GM12865 (cell line): ENCODE results near the gene ENTPD6.

Experiments used
- DNase-seq: peaks from one replicate; pipeline ENCODE4 v3.0.0; 2010; ENCODE audit warnings: low read depth
- H3K4me3 ChIP-seq: 2 replicates; pipeline ENCODE4 v1.5.1; 2011; ENCODE audit warnings: mild to moderate bottlenecking, low read depth, low read length, control low read depth
- TF ChIP-seq, protein P1 (sequence below): IDR thresholded peaks from 2 replicates; pipeline ENCODE4 v1.5.1; 2011; ENCODE audit warnings: low read length, control low read depth, low read depth, inconsistent platforms; ENCODE audit not compliant: insufficient read depth; ENCODE audit errors: missing control alignments

Gene ENTPD6

DNA sequence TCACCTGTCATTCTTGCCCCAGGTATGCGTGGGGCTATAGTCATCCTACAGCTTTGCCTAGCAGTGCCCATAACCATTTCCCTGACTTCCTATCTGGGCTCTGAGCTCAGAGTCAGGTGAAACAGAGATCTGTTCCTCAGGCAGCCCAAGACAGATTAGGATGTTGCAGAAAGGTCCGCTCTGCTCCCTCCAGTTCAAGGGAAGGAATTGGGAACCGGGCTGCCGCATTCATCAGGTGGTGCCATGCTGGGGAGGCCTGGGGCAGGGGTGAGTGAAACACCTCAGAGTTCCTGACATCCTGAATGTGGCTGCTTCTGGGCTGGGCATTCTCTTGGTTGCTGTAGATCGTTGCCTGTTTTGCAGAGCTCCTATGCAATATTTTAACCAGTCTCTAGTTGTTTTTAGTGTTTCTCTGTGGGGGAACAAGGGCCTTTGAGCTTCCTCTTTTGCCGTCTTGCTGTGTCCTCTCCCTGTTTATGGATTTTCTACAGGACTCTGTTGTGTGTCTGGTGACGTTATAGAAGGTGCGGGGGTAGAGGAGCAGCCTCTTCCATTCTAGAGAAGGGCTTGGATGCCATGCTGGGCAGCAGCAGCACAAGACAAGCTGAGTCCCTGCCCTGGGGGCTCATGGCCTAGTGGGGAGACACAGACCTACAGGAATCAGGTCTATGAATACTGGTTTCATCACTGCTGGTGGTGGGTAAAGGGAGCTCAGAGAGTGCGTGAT lies 9.2 kb downstream of the ENTPD6 start:
- DNase-seq, result no peak
- H3K4me3 ChIP-seq, result no peak overlapping the region
- TF ChIP-seq, protein P1, sequence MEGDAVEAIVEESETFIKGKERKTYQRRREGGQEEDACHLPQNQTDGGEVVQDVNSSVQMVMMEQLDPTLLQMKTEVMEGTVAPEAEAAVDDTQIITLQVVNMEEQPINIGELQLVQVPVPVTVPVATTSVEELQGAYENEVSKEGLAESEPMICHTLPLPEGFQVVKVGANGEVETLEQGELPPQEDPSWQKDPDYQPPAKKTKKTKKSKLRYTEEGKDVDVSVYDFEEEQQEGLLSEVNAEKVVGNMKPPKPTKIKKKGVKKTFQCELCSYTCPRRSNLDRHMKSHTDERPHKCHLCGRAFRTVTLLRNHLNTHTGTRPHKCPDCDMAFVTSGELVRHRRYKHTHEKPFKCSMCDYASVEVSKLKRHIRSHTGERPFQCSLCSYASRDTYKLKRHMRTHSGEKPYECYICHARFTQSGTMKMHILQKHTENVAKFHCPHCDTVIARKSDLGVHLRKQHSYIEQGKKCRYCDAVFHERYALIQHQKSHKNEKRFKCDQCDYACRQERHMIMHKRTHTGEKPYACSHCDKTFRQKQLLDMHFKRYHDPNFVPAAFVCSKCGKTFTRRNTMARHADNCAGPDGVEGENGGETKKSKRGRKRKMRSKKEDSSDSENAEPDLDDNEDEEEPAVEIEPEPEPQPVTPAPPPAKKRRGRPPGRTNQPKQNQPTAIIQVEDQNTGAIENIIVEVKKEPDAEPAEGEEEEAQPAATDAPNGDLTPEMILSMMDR, result no peak

DNA sequence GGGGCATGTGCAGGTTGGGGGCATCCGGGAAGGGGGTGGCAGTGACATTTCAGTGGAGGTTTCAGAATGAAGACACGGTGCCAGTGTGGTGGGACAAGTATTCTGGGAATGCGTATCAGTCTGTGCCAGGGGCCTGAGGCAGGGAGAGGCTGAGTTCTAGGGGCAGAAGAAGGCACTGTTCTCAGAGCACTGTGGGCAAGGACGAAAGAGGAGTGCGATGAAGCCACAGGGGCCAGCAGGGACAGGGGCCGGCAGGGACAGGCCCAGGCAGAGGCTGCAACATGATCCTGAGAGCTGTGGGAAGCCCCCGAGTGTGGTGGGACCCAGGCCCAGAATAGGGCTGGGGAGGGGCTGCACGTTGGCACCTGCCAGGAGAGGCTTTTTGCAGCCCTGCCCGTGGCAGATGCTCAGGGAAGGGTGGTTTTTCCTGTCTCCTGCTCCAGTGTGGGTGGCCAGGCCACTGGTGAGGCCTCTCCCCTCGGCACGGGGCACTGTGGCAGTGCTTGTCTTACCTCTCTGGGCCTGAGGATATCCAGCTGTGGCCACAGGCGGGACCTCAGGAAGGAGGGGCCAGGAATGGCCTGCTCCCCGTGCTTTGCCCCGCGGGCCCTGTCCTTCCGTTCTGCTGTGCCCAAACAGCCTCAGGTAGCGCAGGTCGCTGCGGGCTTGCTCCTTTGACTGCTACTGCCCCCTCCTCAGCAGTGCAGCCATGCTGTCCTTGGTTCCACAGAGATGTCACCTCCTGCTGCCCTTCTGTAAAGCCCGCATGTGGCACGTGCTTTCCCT lies 10.0 kb downstream of the ENTPD6 start:
- DNase-seq, result no peak
- TF ChIP-seq, protein P1, result no peak
- H3K4me3 ChIP-seq, result no peak overlapping the region

DNA sequence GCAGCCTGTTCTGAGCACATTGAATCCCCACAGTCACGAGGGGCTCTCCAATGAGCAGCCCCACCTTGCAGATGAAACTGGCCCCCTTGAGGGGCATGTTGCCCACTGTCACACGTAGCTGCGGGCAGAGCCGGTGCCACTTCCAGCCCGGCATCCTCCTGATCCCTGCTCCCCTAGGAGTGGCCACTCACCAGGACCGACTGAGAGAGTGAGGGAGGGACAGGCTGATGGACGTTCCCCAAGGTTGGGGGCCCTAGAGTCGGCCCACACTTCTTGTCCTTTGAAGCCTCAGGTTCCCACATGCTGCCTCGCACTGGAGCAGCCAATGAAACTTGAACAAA lies 10.5 kb downstream of the ENTPD6 start:
- H3K4me3 ChIP-seq, result no peak overlapping the region
- TF ChIP-seq, protein P1, result no peak
- no peak for DNase-seq

DNA sequence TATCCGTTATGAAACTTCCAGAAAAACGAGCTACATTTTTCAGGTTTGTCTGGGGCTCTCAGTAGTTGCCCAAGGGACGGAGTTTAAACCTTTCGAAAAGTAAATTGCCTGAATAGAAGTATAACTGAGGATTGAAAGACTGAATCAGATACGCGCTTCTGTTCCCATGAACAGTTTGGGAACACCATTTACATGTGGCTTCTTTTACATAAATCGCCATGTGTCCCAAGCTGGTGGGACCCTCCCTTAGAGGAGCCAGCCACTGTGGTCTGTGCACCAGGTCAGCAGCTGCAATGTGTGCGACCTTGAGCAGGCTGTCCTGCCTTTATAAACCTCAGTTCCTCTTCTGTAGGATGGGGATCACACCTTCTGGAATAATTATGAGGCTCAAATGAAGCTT lies 11.0 kb downstream of the ENTPD6 start:
- DNase-seq, result no peak
- no peak overlapping the region for H3K4me3 ChIP-seq
- TF ChIP-seq, protein P1, result no peak

DNA sequence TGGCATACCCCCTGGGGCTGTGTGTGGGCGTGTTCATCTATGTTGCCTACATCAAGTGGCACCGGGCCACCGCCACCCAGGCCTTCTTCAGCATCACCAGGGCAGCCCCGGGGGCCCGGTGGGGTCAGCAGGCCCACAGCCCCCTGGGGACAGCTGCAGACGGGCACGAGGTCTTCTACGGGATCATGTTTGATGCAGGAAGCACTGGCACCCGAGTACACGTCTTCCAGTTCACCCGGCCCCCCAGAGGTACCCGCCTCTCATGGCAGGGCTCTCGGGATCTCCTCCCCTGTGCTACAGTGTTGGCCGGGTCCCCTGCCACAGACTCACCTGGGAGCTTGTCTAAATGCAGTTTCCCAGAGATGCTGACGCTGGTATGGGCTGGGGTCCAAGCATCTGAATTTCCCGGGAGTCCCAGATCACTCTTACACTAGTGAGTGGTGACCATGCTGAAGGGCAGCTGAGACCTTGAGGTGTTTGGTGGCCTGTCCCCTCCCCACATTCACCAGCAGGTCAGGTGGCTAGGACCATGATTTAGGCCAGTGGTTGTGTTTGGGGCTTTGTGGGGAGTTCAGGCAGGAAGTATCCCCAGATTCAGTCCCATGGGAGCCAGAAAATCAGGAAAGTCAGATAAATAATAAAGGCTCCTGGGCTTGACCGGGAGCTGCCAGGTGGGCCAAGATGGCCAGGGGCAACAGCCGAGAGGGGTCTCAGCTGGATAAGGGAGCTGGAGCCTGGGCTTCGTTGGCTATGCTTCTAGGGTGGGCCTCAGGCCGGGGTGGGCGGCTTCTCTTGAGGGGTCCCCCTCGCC lies 11.8 kb downstream of the ENTPD6 start:
- TF ChIP-seq, protein P1, result no peak
- no peak for DNase-seq
- H3K4me3 ChIP-seq, result no peak overlapping the region

DNA sequence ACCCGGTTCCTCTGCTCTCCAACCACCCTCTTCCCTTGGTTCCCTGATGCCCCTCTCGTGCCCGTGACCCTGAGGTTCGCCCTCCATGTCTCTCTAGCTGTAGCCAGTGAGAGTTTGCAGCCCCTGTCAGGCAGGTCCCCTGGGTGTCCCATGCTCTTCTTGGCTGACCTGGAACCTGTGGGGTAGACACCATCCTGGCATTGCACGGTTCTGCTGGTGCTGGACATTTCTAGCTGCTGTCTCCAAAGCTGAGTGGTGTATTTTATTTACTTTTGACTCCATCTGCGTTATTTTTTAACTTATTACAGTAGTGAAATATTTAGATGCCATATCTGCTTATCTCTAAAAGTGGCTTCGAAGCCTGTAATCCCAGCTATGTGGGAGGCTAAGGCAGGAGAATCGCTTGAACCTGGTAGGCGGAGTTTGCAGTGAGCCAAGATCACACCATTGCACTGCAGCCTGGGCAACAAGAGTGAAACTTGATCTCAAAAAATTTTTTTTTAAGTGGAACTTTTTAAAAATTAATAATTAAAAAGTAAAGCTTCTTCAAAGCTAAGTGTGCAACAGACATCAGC lies 12.5 kb downstream of the ENTPD6 start:
- DNase-seq, result no peak
- TF ChIP-seq, protein P1, result no peak
- no peak overlapping the region for H3K4me3 ChIP-seq
